ENCODE results near the gene RPL11.

GRCh38 chr1:23698466-23698865 is 6.9 kb downstream of the RPL11 start:
- TF ChIP-seq CTCF (conservative IDR thresholded peaks at IDR 0.05 in 1 of 2, IDR thresholded peaks at IDR 0.05 in 1 of 2; ENCODE audit: extremely low read depth in 1 of 2, insufficient read depth in 1 of 2, low read depth in 1 of 2, low read length in 2 of 2) (no peak), EZH2 (IDR thresholded peaks at IDR 0.05; ENCODE audit: borderline replicate concordance, low read length) (no peak)
